ENCODE data around the gene SEC16B.

DNA sequence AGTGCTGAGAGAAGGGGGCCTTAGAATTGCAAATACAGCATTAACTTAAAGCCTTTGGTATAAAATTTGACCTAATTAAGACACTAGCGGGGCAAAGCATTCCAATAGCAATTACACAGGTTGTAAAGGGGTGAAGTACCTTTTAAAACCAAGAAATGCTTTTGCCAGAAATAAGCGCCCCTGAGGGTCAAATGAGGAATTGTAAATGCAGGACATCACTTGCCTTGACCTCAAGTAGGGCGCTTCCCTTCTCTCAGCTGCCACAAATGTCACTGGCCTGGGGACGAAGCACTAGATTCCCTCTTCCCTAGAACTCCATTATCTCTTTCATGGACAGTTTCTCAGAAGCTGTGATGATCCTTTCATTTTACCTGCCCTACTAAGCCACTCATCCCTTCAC, 48.3 kb downstream of the SEC16B start:
- TF ChIP-seq POLR2A (IDR thresholded peaks at IDR 0.05), result no peak
- TF ChIP-seq, protein P1, sequence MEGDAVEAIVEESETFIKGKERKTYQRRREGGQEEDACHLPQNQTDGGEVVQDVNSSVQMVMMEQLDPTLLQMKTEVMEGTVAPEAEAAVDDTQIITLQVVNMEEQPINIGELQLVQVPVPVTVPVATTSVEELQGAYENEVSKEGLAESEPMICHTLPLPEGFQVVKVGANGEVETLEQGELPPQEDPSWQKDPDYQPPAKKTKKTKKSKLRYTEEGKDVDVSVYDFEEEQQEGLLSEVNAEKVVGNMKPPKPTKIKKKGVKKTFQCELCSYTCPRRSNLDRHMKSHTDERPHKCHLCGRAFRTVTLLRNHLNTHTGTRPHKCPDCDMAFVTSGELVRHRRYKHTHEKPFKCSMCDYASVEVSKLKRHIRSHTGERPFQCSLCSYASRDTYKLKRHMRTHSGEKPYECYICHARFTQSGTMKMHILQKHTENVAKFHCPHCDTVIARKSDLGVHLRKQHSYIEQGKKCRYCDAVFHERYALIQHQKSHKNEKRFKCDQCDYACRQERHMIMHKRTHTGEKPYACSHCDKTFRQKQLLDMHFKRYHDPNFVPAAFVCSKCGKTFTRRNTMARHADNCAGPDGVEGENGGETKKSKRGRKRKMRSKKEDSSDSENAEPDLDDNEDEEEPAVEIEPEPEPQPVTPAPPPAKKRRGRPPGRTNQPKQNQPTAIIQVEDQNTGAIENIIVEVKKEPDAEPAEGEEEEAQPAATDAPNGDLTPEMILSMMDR (IDR thresholded peaks at IDR 0.05), result no peak
- no peak for TF ChIP-seq POLR2AphosphoS5 (IDR thresholded peaks at IDR 0.05; ENCODE audit: insufficient read depth in 1 of 2, low read depth in 1 of 2)
